ENCODE measurements around the gene ZNF827. TPM values are rescaled to one million over a fixed set of nuclear protein-coding genes. Genes with fewer than 3 reads are reported as not detected.

The ZNF827 gene
- total and polyA plus RNA-seq, 2 of the 8 experiments (the other 6 are each of a cell fraction or from before 2014, with no cell fraction given), result 25.3 to 26.2 TPM

DNA sequence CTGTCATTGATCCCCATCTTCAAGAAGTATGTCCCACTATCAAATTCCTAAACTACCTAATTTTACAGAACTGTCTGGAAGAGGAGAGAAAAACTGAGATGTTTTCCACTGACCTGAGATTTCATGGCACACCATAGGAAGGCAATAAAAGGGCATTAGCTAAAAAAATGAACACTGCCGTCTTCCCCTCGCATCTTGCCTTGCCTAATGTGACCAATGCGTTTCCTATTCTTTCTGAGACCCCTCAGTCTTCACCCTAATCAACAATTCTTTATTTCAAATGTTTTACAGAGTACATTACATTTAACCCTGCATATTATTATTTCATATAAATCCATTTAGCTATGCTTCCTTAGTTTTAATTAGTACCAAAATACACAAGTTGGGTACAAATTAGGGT is 43.6 kb downstream of the ZNF827 start (continued):
- TF ChIP-seq PHF8 (conservative IDR thresholded peaks at IDR 0.05; ENCODE audit: low read depth, low read length), result no peak
- no peak for TF ChIP-seq BACH1 (IDR thresholded peaks at IDR 0.05; ENCODE audit: low read length)
- no peak for TF ChIP-seq ATF2 (IDR thresholded peaks at IDR 0.05; ENCODE audit: low read length)
- TF ChIP-seq CHD2 (IDR thresholded peaks at IDR 0.05; ENCODE audit: low read length), result no peak
- no peak for TF ChIP-seq CBX5 (IDR thresholded peaks at IDR 0.05; ENCODE audit: low read depth, low read length)
- TF ChIP-seq RAD21 (IDR thresholded peaks at IDR 0.05 in 1 of 2, conservative IDR thresholded peaks at IDR 0.05 in 1 of 2; ENCODE audit: low read depth in 2 of 2, low read length in 2 of 2), result no peak

All from H1 (cell line).